DMS53 treated with DMSO at 0.1 percent for 48 hours (cell line): Measurements from ENCODE around the gene USP3.
"Not testable (repeated sequence)": the region's sequence is repeated elsewhere in the genome, so short reads cannot be mapped to it uniquely, and the experiment has no call there.

Source experiments
- DNase-seq: peaks from one replicate; lab custom pipeline; 2025; ENCODE audit not compliant: unreplicated experiment; lab: John Stamatoyannopoulos, UW

USP3 gene

DNA sequence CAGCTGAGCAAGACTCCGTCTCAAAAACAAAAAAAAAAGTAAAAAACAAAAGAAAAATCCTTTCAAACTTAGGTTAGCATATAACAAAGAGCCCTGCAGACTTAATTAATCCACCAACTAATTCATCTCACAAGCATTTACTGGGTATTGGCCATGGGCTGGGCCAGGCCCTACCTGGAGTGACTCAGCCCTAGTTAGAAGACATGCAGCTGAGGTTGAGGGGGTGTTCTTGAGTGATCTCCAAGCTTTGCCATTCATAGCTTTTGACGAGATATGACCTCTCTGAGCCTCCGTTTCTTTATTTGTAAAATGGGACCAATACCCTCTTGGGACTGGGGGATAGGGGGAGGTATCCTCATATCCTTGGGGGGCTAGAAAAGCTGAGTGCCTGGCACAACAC is 100.6 kb downstream of the USP3 start:
- DNase-seq, result no peak

- DNase-seq, result no peak
Observed at GRCh38 chr15:63605816-63606215, 101.4 kb downstream of the USP3 start.

- DNase-seq, result no peak
Observed at GRCh38 chr15:63606308-63606707, 101.9 kb downstream of the USP3 start.

DNA sequence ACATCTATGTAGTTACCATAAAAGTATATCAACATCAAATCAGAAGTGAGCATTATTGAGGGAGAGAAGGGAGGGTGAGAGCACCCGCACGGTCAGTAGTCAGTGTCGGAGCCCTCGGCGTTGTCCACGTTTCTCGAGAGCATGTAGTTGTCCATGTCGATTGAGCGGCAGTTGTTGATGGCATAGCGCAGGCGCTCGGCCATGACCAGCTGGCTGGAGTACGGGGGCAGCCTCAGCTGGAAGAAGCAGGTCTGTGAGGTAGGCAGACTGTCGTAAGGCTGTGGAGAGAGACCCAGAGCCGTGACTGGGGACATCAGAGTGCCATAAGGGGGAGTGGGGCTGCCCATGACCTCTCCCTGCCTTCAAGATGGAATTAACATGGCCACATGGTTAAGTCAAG is 104.6 kb downstream of the USP3 start:
- no peak for DNase-seq

DNA sequence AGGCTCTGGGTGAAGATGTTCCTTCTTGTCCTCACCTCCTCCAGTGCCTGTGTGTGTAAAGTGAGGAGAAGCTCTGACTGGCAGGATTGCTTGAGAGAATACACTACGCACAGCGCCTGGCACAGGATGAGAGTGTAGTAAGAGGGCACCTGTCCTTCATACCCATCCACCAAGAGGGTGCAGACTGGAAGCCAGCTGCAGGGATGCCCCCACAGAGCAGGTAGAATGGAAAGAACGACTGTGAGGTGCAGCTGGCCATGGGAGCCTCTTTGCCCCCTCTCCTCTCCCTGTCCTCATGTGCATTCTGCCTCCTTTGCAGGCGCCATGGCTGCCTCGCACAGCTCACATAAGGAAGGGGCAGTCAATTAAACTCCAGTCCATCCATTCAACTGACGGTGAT is 105.1 kb downstream of the USP3 start:
- no peak for DNase-seq

DNA sequence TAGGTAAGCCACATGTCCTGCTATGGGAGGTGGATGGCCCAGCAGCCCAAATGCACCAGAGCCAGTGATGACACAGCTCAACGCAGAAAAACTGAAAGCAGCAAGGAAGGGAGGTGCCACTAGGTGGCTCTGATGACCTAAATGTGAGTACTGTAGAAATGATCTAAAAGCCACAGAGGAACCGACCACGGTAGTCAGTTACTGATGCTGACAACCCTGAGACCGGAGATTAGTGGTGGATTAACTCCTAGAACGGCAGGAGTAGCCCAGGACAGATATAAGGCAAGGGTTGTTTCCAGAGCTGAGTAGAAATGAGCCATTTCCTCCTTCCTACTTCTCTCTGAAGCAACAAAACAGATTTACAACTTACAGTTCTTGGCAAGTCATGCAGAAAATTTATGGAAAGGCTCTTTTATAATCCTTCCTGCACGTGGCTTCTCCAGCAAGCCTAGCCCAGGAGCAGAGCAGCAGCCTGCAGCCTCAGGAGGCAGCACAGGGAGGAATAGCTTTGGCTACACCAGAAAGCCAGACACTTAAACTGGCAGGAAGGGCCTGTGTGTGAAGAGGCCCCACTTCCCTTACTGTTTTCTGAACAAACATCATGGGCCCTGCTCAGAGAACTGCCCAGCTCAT is 105.9 kb downstream of the USP3 start:
- DNase-seq, result peak; percentile 68

- DNase-seq, result no peak
Observed at GRCh38 chr15:63611177-63611576, 106.8 kb downstream of the USP3 start.

GRCh38 chr15:63612300-63612699 is 107.9 kb downstream of the USP3 start:
- DNase-seq, result no peak

GRCh38 chr15:63615935-63616334 is 111.5 kb downstream of the USP3 start:
- no peak for DNase-seq

GRCh38 chr15:63617147-63617546 is 112.8 kb downstream of the USP3 start:
- DNase-seq, result not testable (repeated sequence)

DNA sequence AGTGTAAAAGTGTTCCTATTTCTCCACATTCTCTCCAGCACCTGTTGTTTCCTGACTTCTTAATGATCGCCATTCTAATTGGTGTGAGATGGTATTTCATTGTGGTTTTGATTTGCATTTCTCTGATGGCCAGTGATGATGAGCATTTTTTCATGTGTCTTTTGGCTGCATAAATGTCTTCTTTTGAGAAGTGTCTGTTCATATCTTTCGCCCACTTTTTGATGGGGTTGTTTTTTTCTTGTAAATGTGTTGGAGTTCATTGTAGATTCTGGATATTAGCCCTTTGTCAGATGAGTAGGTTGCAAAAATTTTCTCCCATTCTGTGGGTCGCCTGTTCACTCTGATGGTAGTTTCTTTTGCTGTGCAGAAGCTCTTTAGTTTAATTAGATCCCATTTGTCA is 113.2 kb downstream of the USP3 start:
- not testable (repeated sequence) for DNase-seq

GRCh38 chr15:63620760-63621159 is 116.4 kb downstream of the USP3 start:
- DNase-seq, result not testable (repeated sequence)

GRCh38 chr15:63623232-63623969 is 119.0 kb downstream of the USP3 start:
- DNase-seq, result no peak

DNA sequence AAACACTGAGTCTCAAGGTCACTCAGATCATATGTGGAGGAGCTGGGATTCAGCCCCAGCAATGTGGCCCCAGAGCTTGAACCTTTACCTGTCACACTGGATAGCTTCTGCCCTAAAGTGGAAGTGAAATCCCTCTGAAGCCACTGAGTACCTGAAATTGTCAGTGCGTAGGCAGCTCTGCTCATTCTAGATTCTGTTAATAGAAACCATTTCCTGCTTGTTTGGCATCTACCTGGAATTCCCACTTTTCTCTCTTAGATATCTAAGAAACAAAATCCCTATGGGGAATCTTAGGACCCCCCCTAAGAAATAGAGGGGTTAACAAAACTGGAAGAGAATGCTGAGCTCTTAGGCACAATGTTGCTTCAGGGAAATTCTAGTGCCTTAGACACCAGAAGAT is 122.6 kb downstream of the USP3 start:
- no peak for DNase-seq

DNA sequence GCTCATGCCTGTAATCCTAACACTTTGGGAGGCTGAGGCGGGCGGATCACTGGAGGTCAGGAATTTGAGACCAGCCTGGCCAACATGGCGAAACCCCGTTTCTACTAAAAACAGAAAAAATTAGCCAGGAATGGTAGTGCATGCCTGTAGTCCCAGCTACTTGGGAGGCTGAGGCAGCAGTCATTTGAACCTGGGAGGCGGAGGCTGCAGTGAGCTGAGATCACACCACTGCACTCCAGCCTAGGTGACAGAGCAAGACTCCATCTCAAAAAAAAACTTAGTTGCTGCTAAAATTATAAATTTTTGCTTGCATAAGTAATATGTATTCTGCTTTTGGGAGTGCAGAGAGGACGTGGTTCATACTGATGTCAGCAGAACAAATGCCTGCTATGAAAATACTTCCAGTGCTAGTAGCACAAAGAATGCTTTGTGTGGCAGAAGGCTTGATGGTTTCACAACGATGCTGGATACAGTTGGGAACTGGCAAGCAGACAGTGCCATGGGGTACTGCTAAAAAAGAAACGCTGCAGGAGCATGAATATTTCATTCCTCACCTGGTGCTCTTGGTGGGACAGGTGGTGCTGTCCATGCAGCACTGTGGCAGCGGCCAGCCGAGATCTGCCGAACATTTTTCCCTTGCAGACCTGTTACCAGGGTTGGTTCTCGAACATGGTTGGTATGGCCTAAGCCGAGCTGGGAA is 123.9 kb downstream of the USP3 start:
- no peak for DNase-seq

GRCh38 chr15:63630036-63630751 is 125.8 kb downstream of the USP3 start:
- DNase-seq, result no peak

- DNase-seq, result no peak
Observed at GRCh38 chr15:63633312-63633711, 128.9 kb downstream of the USP3 start.

- no peak for DNase-seq
Observed at GRCh38 chr15:63634154-63634553, 129.8 kb downstream of the USP3 start.

DNA sequence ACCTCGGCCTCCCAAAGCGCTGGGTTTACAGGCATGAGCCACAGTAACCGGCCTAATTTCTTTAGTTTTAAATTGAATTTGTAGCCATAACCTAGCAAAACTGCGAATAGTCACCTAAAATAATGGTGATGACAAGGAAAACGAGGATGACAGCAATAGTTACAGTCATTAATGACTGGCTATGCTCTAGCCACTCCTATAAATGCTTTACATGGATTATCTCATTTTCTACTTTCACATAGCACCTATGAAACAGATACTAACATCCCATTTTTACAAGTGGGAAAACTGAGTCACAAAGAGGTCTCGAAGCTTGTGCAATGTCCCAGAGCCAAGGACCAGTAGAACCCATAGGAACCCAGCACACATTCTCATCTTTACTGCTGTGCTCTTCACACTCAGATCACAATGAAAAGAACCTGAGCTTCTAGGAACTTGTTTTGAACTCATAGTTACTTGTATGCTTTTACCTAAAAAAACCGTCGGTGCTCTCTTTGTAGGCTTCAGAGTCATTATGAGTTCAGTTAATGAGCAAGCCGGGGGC is 132.2 kb downstream of the USP3 start:
- no peak for DNase-seq

DNA sequence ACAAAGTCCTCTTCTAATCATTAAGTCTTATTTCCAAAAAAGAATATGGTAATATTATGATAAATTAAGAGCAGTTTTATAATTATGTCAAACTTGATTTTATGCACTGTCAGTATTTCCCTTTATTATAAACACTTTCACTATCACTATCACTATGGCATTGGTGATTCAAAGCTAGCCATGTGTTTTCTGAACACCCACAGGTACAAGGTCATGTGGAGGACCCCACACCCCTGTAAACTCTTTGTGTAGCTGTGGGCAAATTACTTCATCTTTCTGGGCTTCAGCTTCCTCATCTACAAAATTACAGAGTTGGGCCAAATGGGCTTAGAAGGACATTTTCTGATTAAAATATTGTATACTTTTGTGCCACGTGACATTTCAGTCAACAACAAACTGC is 134.4 kb downstream of the USP3 start:
- DNase-seq, result no peak

DNA sequence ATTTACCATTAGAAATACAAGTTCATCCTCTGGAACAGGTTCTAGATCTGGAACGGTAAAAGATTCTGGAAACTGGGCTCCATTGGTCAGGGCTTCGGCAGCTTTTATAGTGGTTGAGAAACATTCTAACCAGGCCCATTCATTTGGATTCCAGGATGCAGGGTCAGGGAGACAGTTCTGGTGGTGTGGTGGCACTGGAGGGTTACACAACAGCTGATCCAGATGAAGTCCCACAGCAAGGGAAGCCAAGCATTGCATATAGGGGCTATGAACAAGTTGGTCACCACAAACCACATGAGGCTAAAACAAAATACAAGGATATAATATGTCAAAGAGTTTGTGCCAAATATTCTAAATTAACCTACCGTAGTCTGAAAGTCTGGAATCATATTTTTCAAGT is 135.8 kb downstream of the USP3 start:
- no peak for DNase-seq
